ENCODE results near the gene NIPBL. TPM values are rescaled to one million over a fixed set of nuclear protein-coding genes. Genes with fewer than 3 reads are reported as not detected.

Gene NIPBL
- total RNA-seq = 84.0 to 92.2 TPM (median 88.6 TPM) in 3 replicates

GRCh38 chr5:36876299-36876964, at the start of gene NIPBL:
Gene NIPBL, plus strand, starts transcription at chr5:36876769. Its CDS starts 76,928 bp downstream, at chr5:36953697.
- peak; percentile 75 to 85 for DNase-seq (ENCODE audit: low spot score in 2 of 2, unreplicated experiment in 2 of 2)
- Mint-ChIP-seq H3K27me3 (ENCODE audit: low read depth) (no peaks in the 10 kb centered on the region), H3K36me3 (no peaks in the 10 kb centered on the region), H3K4me3 (peak within 1 kb of the TSS; percentile 83), H3K4me1 (peaks cover 43% of the 10 kb centered on the region), H3K27ac (peak within 1 kb of the TSS; percentile 97), H3K9me3 (no peaks in the 10 kb centered on the region)
- TF ChIP-seq CTCF (IDR thresholded peaks at IDR 0.05; ENCODE audit: unreplicated experiment) = no peak

- TF ChIP-seq CTCF (IDR thresholded peaks at IDR 0.05; ENCODE audit: unreplicated experiment) = no peak
- Mint-ChIP-seq H3K4me1 (no peaks in the 10 kb centered on the region), H3K4me3 (no peak overlapping the region), H3K27me3 (ENCODE audit: low read depth) (peaks cover 26% of the 10 kb centered on the region), H3K9me3 (no peaks in the 10 kb centered on the region), H3K27ac (no peak overlapping the region), H3K36me3 (no peaks in the 10 kb centered on the region)
- no peak for DNase-seq (ENCODE audit: low spot score in 2 of 2, unreplicated experiment in 2 of 2)
Observed at GRCh38 chr5:36832274-36832673, 44.3 kb upstream of the NIPBL start.

- peaks cover 2% of the 10 kb centered on the region for H3K36me3 Mint-ChIP-seq
- peaks cover 25% of the 10 kb centered on the region for H3K27me3 Mint-ChIP-seq (ENCODE audit: low read depth)
- no peak overlapping the region for H3K27ac Mint-ChIP-seq
Observed at GRCh38 chr5:36836831-36837230, 39.7 kb upstream of the NIPBL start.

GRCh38 chr5:36839489-36840476, 36.8 kb upstream of the NIPBL start:
- H3K4me1 Mint-ChIP-seq = no peaks in the 10 kb centered on the region

More at GRCh38 chr5:36836831-36837230, 39.7 kb upstream of the NIPBL start:
- H3K9me3 Mint-ChIP-seq = peaks cover 8% of the 10 kb centered on the region
- TF ChIP-seq CTCF (IDR thresholded peaks at IDR 0.05; ENCODE audit: unreplicated experiment) = no peak
- no peak for DNase-seq (ENCODE audit: low spot score in 2 of 2, unreplicated experiment in 2 of 2)
- no peaks in the 10 kb centered on the region for H3K4me1 Mint-ChIP-seq
- H3K4me3 Mint-ChIP-seq = no peak overlapping the region

GRCh38 chr5:36841677-36842076, 34.9 kb upstream of the NIPBL start:
- H3K27me3 Mint-ChIP-seq (ENCODE audit: low read depth) = peaks cover 31% of the 10 kb centered on the region
- peaks cover 2% of the 10 kb centered on the region for H3K36me3 Mint-ChIP-seq
- DNase-seq (ENCODE audit: low spot score in 2 of 2, unreplicated experiment in 2 of 2) = no peak
- H3K4me3 Mint-ChIP-seq = no peak overlapping the region
- no peaks in the 10 kb centered on the region for H3K4me1 Mint-ChIP-seq
- H3K27ac Mint-ChIP-seq = no peak overlapping the region
- peaks cover 8% of the 10 kb centered on the region for H3K9me3 Mint-ChIP-seq
- no peak for TF ChIP-seq CTCF (IDR thresholded peaks at IDR 0.05; ENCODE audit: unreplicated experiment)

More at GRCh38 chr5:36839489-36840476, 36.8 kb upstream of the NIPBL start:
- no peak overlapping the region for H3K27ac Mint-ChIP-seq
- peaks cover 30% of the 10 kb centered on the region for H3K27me3 Mint-ChIP-seq (ENCODE audit: low read depth)
- H3K4me3 Mint-ChIP-seq = no peak overlapping the region
- H3K9me3 Mint-ChIP-seq = peaks cover 8% of the 10 kb centered on the region
- peaks cover 2% of the 10 kb centered on the region for H3K36me3 Mint-ChIP-seq
- DNase-seq (ENCODE audit: low spot score in 2 of 2, unreplicated experiment in 2 of 2) = no peak
- TF ChIP-seq CTCF (IDR thresholded peaks at IDR 0.05; ENCODE audit: unreplicated experiment) = no peak

Data from mesothelial cell of epicardium (in vitro differentiated cells).